NCI-H524 (cell line): ENCODE measurements around the gene FAM193B.

Experiments used
- DNase-seq, 2 experiments: peaks; one replicate each; lab custom pipeline; 2025; lab: John Stamatoyannopoulos, UW

FAM193B gene

GRCh38 chr5:177554474-177555111 lies at the start of gene FAM193B:
FAM193B (minus strand) TSS chr5:177554563; CDS start chr5:177554458, 105 bp downstream.
- DNase-seq = peak; percentile 87 to 88

- no peak for DNase-seq
Measured at GRCh38 chr5:177604116-177604521, 49.8 kb upstream of the FAM193B start.

GRCh38 chr5:177603631-177604030 lies 49.3 kb upstream of the FAM193B start:
- no peak for DNase-seq

GRCh38 chr5:177602458-177602830 lies 48.1 kb upstream of the FAM193B start:
- DNase-seq = no peak

GRCh38 chr5:177601577-177602457 lies 47.5 kb upstream of the FAM193B start:
- no peak for DNase-seq

- DNase-seq = no peak
Measured at GRCh38 chr5:177601126-177601525, 46.8 kb upstream of the FAM193B start.

- DNase-seq = no peak
Measured at GRCh38 chr5:177600508-177601018, 46.2 kb upstream of the FAM193B start.

GRCh38 chr5:177599731-177600507 lies 45.6 kb upstream of the FAM193B start, which contains the start of gene B4GALT7:
B4GALT7 (plus strand) TSS chr5:177600132; CDS start chr5:177600211, 79 bp downstream.
- DNase-seq = peak; percentile 10 to 73

- DNase-seq = no peak
Measured at GRCh38 chr5:177598477-177598876, 44.1 kb upstream of the FAM193B start.

GRCh38 chr5:177596775-177597238 lies 42.4 kb upstream of the FAM193B start:
- DNase-seq = no peak

- no peak for DNase-seq
Measured at GRCh38 chr5:177595991-177596774, 41.8 kb upstream of the FAM193B start.

GRCh38 chr5:177595026-177595585 lies 40.7 kb upstream of the FAM193B start:
- DNase-seq = no peak

- DNase-seq = no peak
Measured at GRCh38 chr5:177594071-177594470, 39.7 kb upstream of the FAM193B start.

GRCh38 chr5:177593511-177593910 lies 39.1 kb upstream of the FAM193B start:
- no peak for DNase-seq

- DNase-seq = no peak
Measured at GRCh38 chr5:177592905-177593304, 38.5 kb upstream of the FAM193B start.

GRCh38 chr5:177592010-177592834 lies 37.9 kb upstream of the FAM193B start, which contains the start of gene TMED9:
TMED9 (plus strand) TSS chr5:177592203; CDS start chr5:177592215, 12 bp downstream.
- peak; percentile 56 to 72 for DNase-seq

GRCh38 chr5:177591690-177592009 lies 37.3 kb upstream of the FAM193B start:
- DNase-seq = no peak

- DNase-seq = no peak
Measured at GRCh38 chr5:177590406-177590805, 36.0 kb upstream of the FAM193B start.

- no peak for DNase-seq
Measured at GRCh38 chr5:177588413-177588909, 34.1 kb upstream of the FAM193B start.

GRCh38 chr5:177578316-177578715 lies 24.0 kb upstream of the FAM193B start:
- no peak for DNase-seq
